SK-N-SH treated with all-trans-retinoic acid at 6 μM for 48 hours (cell line): ENCODE results near the gene MTX2.

Experiments used
- ATAC-seq: fragments of 200-7000 bp; cut with Tn5 transposase; 3 replicates; pipeline ENCODE4 v1.9.1; 2020; ENCODE audit warnings: mild to moderate bottlenecking, moderate library complexity
- ARNTL ChIP-seq: fragments of 450-650 bp; formaldehyde crosslinking; IDR thresholded peaks from 2 replicates; pipeline ENCODE4 v1.5.0; 2020; ENCODE audit warnings: low read depth, mild to moderate bottlenecking, moderate library complexity, borderline replicate concordance
- CSDC2 ChIP-seq: fragments of 250-450 bp; sonication (Bioruptor Pico); IDR thresholded peaks from 2 replicates; pipeline ENCODE4 v1.5.0; 2020; ENCODE audit warnings: mild to moderate bottlenecking, moderate library complexity
- CSRNP3 ChIP-seq: fragments of 250-450 bp; sonication (Bioruptor Pico); IDR thresholded peaks from 2 replicates; pipeline ENCODE4 v1.5.1; 2021; ENCODE audit warnings: mild to moderate bottlenecking, moderate library complexity
- ESRRG ChIP-seq: fragments of 250-450 bp; sonication (Bioruptor Pico); IDR thresholded peaks from 2 replicates; pipeline ENCODE4 v1.6.1; 2021; ENCODE audit warnings: mild to moderate bottlenecking
- GLIS3 ChIP-seq: fragments of 250-450 bp; sonication (Bioruptor Pico); IDR thresholded peaks from 2 replicates; pipeline ENCODE4 v1.5.0; 2020; ENCODE audit warnings: mild to moderate bottlenecking, moderate library complexity
- ISL1 ChIP-seq: fragments of 250-450 bp; sonication (Bioruptor Pico); IDR thresholded peaks from 2 replicates; pipeline ENCODE4 v2.1.2; 2022; ENCODE audit warnings: mild to moderate bottlenecking, moderate library complexity
- POU6F1 ChIP-seq: fragments of 250-450 bp; sonication (Bioruptor Pico); IDR thresholded peaks from 2 replicates; pipeline ENCODE4 v1.8.0; 2021; ENCODE audit warnings: low read depth, mild to moderate bottlenecking, moderate library complexity, borderline replicate concordance
- PPARA ChIP-seq: fragments of 250-450 bp; sonication (Bioruptor Pico); IDR thresholded peaks from 2 replicates; pipeline ENCODE4 v1.5.0; 2020; ENCODE audit warnings: mild to moderate bottlenecking, borderline replicate concordance
- TCF4 ChIP-seq: fragments of 250-450 bp; sonication (Bioruptor Pico); IDR thresholded peaks from 2 replicates; pipeline ENCODE4 v1.8.0; 2021; ENCODE audit warnings: mild to moderate bottlenecking, moderate library complexity, borderline replicate concordance
- TOX ChIP-seq: fragments of 250-450 bp; sonication (Bioruptor Pico); IDR thresholded peaks from 2 replicates; pipeline ENCODE4 v1.8.0; 2021; ENCODE audit warnings: mild to moderate bottlenecking, moderate library complexity, borderline replicate concordance
- ZC3H10 ChIP-seq: fragments of 250-450 bp; sonication (Bioruptor Pico); IDR thresholded peaks from 2 replicates; pipeline ENCODE4 v1.5.1; 2021; ENCODE audit warnings: mild to moderate bottlenecking, moderate library complexity
- ZFP3 ChIP-seq: fragments of 250-450 bp; sonication (Bioruptor Pico); IDR thresholded peaks from 2 replicates; pipeline ENCODE4 v1.5.0; 2020; ENCODE audit warnings: mild to moderate bottlenecking, moderate library complexity
- ZFP30 ChIP-seq: fragments of 450-650 bp; formaldehyde crosslinking; IDR thresholded peaks from 2 replicates; pipeline ENCODE4 v1.5.0; 2022; ENCODE audit warnings: mild to moderate bottlenecking, moderate library complexity
- ZNF565 ChIP-seq: fragments of 450-650 bp; formaldehyde crosslinking; conservative IDR thresholded peaks from 2 replicates; pipeline ENCODE4 v1.5.0; 2020; ENCODE audit warnings: low read depth, mild to moderate bottlenecking, moderate library complexity
- ZNF8 ChIP-seq: fragments of 450-650 bp; formaldehyde crosslinking; IDR thresholded peaks from 2 replicates; pipeline ENCODE4 v1.5.0; 2020; ENCODE audit warnings: mild to moderate bottlenecking, moderate library complexity
- TF ChIP-seq, protein P1 (sequence below): fragments of 250-450 bp; sonication (Bioruptor Pico); IDR thresholded peaks from 2 replicates; pipeline ENCODE4 v1.5.0; 2020; ENCODE audit warnings: mild to moderate bottlenecking, moderate library complexity
- TF ChIP-seq, protein P2 (sequence below): fragments of 250-450 bp; sonication (Bioruptor Pico); IDR thresholded peaks from 2 replicates; pipeline ENCODE4 v1.5.1; 2020; ENCODE audit warnings: low read depth, mild to moderate bottlenecking, moderate library complexity

Gene MTX2

GRCh38 chr2:176324862-176325261 is 55.6 kb downstream of the MTX2 start:
- no peak for TF ChIP-seq TCF4
- no peak for TF ChIP-seq ZNF8
- no peak for TF ChIP-seq PPARA (CRISPR knock-in tag)
- no peak for TF ChIP-seq ZFP30 (CRISPR knock-in tag)
- TF ChIP-seq CSRNP3 (CRISPR knock-in tag) = no peak
- TF ChIP-seq CSDC2 (CRISPR knock-in tag) = no peak
- no peak for TF ChIP-seq ZNF565 (CRISPR knock-in tag)
- TF ChIP-seq, protein P1, sequence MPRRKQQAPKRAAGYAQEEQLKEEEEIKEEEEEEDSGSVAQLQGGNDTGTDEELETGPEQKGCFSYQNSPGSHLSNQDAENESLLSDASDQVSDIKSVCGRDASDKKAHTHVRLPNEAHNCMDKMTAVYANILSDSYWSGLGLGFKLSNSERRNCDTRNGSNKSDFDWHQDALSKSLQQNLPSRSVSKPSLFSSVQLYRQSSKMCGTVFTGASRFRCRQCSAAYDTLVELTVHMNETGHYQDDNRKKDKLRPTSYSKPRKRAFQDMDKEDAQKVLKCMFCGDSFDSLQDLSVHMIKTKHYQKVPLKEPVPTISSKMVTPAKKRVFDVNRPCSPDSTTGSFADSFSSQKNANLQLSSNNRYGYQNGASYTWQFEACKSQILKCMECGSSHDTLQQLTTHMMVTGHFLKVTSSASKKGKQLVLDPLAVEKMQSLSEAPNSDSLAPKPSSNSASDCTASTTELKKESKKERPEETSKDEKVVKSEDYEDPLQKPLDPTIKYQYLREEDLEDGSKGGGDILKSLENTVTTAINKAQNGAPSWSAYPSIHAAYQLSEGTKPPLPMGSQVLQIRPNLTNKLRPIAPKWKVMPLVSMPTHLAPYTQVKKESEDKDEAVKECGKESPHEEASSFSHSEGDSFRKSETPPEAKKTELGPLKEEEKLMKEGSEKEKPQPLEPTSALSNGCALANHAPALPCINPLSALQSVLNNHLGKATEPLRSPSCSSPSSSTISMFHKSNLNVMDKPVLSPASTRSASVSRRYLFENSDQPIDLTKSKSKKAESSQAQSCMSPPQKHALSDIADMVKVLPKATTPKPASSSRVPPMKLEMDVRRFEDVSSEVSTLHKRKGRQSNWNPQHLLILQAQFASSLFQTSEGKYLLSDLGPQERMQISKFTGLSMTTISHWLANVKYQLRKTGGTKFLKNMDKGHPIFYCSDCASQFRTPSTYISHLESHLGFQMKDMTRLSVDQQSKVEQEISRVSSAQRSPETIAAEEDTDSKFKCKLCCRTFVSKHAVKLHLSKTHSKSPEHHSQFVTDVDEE (CRISPR knock-in tag) = no peak
- TF ChIP-seq GLIS3 (CRISPR knock-in tag) = no peak
- TF ChIP-seq ESRRG (CRISPR knock-in tag) = no peak
- no peak for TF ChIP-seq ZC3H10 (CRISPR knock-in tag)
- TF ChIP-seq, all 23 proteins: peak for 0
- no peak for ATAC-seq

GRCh38 chr2:176325732-176326131 is 56.5 kb downstream of the MTX2 start:
- TF ChIP-seq TCF4 (no peak), POU6F1 (CRISPR knock-in tag) (no peak), TOX (CRISPR knock-in tag) (no peak), ARNTL (CRISPR knock-in tag) (no peak), ISL1 (no peak), ZNF8 (no peak), ZC3H10 (CRISPR knock-in tag) (no peak), CSDC2 (CRISPR knock-in tag) (no peak), CSRNP3 (CRISPR knock-in tag) (no peak)
- TF ChIP-seq, protein P1 (CRISPR knock-in tag) = no peak
- no peak for ATAC-seq

GRCh38 chr2:176328149-176328548 is 58.9 kb downstream of the MTX2 start:
- no peak for ATAC-seq
- TF ChIP-seq, protein P2, sequence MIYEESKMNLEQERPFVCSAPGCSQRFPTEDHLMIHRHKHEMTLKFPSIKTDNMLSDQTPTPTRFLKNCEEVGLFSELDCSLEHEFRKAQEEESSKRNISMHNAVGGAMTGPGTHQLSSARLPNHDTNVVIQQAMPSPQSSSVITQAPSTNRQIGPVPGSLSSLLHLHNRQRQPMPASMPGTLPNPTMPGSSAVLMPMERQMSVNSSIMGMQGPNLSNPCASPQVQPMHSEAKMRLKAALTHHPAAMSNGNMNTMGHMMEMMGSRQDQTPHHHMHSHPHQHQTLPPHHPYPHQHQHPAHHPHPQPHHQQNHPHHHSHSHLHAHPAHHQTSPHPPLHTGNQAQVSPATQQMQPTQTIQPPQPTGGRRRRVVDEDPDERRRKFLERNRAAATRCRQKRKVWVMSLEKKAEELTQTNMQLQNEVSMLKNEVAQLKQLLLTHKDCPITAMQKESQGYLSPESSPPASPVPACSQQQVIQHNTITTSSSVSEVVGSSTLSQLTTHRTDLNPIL (CRISPR knock-in tag) = no peak
- no peak for TF ChIP-seq GLIS3 (CRISPR knock-in tag)
- no peak for TF ChIP-seq TOX (CRISPR knock-in tag)
- TF ChIP-seq PPARA (CRISPR knock-in tag) = no peak
- TF ChIP-seq, protein P1 (CRISPR knock-in tag) = no peak
- no peak for TF ChIP-seq ZFP3 (CRISPR knock-in tag)
- no peak for TF ChIP-seq ZNF8
- TF ChIP-seq TCF4 = no peak
